ENCODE results near the gene DAPK2.

DNA sequence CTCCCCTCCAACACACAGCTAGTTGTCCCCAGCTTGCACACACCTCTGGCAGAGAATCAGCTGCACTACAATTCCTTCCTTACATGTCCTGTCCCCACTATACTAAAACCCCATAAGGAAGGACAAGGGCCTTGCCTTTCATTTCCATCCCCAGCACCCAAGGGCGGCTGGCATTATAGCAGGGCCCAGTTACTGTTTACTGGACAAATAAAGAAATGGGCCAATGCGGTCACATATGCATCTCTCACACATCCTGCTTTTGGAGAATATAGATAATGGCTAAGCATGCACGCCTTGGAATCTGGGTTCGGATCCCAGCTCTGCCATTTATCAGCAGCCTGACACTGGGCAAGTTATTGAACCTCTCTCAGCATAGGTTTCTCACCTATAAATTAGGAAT is 99.1 kb downstream of the DAPK2 start:
- TF ChIP-seq, protein P1, sequence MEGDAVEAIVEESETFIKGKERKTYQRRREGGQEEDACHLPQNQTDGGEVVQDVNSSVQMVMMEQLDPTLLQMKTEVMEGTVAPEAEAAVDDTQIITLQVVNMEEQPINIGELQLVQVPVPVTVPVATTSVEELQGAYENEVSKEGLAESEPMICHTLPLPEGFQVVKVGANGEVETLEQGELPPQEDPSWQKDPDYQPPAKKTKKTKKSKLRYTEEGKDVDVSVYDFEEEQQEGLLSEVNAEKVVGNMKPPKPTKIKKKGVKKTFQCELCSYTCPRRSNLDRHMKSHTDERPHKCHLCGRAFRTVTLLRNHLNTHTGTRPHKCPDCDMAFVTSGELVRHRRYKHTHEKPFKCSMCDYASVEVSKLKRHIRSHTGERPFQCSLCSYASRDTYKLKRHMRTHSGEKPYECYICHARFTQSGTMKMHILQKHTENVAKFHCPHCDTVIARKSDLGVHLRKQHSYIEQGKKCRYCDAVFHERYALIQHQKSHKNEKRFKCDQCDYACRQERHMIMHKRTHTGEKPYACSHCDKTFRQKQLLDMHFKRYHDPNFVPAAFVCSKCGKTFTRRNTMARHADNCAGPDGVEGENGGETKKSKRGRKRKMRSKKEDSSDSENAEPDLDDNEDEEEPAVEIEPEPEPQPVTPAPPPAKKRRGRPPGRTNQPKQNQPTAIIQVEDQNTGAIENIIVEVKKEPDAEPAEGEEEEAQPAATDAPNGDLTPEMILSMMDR (IDR thresholded peaks at IDR 0.05), result no peak
- TF ChIP-seq EP300 (IDR thresholded peaks at IDR 0.05), result no peak
